ENCODE results near the gene WDCP.
A peak's percentile ranks its signal among the peaks of the same experiment; 100 is the strongest.
"Not testable (repeated sequence)": the region's sequence is repeated elsewhere in the genome, so short reads cannot be mapped to it uniquely, and the experiment has no call there.

Gene WDCP, protein sequence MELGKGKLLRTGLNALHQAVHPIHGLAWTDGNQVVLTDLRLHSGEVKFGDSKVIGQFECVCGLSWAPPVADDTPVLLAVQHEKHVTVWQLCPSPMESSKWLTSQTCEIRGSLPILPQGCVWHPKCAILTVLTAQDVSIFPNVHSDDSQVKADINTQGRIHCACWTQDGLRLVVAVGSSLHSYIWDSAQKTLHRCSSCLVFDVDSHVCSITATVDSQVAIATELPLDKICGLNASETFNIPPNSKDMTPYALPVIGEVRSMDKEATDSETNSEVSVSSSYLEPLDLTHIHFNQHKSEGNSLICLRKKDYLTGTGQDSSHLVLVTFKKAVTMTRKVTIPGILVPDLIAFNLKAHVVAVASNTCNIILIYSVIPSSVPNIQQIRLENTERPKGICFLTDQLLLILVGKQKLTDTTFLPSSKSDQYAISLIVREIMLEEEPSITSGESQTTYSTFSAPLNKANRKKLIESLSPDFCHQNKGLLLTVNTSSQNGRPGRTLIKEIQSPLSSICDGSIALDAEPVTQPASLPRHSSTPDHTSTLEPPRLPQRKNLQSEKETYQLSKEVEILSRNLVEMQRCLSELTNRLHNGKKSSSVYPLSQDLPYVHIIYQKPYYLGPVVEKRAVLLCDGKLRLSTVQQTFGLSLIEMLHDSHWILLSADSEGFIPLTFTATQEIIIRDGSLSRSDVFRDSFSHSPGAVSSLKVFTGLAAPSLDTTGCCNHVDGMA

DNA sequence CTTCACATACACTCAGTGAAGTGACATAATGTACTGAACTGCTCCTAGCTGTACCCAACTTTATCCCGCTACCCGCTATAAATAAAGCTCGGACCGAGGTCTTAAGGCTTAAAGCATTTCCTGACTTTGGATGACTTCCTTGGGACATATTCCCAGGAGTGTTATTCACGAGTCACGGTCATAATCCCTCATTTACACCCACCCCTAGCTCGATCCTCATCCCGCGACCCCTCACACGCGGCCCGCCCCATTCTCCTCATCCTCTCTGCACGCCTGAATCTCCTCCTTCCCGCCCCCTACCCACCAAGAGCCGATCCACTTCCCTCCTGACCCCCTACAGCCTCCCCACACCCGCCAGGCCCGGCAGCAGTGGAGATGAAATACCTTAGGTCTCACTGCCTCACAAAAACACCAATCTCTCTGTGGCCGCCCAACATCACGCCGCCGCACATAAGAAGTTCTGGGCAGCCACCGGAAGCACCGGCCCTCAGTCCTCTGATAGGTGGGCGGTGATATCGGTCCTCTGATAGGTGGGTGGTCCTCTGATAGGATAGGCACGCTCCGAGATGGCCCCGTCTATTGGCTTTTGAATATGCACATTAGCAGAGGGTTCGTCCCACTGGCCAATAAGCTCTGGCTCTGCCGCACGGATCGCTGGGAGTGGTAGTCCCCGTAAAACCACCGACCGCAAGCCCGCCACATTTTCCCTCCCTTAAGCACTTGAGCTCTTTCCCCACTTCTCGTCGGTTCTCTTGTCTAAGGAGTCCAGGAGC lies at the start of gene WDCP:
TSS of gene WDCP (minus strand) at position 462 of the 773 bp plus-strand sequence. CDS start 7,897 bp downstream, outside the sequence.
- ChIA-PET POLR2A (interaction anchor here (0.6 to 1.4 kb wide), 5 partner anchors 8 to 120 kb away, joined by 3 to 6 read pairs (median 3); partner anchors contain the start of genes ATAD2B and SF3B6), CTCF (interaction anchor here (1.0 to 1.8 kb wide), 6 partner anchors 12 to 222 kb away, joined by 4 to 9 read pairs (median 6); partner anchors contain the start of genes ATAD2B and TP53I3)
- DNase-seq (ENCODE audit: extremely low spot score): peak; percentile 93
- TF ChIP-seq, protein P1, sequence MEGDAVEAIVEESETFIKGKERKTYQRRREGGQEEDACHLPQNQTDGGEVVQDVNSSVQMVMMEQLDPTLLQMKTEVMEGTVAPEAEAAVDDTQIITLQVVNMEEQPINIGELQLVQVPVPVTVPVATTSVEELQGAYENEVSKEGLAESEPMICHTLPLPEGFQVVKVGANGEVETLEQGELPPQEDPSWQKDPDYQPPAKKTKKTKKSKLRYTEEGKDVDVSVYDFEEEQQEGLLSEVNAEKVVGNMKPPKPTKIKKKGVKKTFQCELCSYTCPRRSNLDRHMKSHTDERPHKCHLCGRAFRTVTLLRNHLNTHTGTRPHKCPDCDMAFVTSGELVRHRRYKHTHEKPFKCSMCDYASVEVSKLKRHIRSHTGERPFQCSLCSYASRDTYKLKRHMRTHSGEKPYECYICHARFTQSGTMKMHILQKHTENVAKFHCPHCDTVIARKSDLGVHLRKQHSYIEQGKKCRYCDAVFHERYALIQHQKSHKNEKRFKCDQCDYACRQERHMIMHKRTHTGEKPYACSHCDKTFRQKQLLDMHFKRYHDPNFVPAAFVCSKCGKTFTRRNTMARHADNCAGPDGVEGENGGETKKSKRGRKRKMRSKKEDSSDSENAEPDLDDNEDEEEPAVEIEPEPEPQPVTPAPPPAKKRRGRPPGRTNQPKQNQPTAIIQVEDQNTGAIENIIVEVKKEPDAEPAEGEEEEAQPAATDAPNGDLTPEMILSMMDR (IDR thresholded peaks at IDR 0.05; ENCODE audit: control extremely low read depth, extremely low read depth, low read depth, missing control alignments): no peak

DNA sequence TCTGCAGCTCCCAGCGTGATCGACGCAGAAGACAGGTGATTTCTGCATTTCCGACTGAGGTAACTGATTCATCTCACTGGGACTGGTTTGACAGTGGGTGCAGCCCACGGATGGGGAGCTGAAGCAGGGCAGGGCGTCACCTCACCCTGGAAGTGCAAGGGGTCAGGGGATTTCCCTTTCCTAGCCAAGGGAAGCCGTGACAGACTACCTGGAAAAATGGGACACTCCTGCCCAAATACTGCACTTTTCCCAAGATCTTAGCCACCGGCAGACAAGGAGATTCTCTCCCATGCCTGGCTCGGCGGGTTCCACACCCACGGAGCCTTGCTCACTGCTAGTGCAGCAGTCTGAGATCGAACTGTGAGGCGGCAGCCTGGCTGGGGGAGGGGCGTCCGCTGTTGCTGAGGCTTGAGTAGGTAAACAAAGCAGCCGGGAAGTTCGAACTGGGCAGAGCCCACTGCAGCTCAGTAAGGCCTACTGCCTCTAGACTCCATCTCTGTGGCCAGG lies 48.0 kb upstream of the WDCP start:
- CTCF ChIA-PET: interaction anchor here (2.6 kb wide), 1 partner anchor 11 kb away, joined by 20 read pairs; the partner anchor contains the start of gene TP53I3
- POLR2A ChIA-PET; DNase-seq (ENCODE audit: extremely low spot score): not testable (repeated sequence)

DNA sequence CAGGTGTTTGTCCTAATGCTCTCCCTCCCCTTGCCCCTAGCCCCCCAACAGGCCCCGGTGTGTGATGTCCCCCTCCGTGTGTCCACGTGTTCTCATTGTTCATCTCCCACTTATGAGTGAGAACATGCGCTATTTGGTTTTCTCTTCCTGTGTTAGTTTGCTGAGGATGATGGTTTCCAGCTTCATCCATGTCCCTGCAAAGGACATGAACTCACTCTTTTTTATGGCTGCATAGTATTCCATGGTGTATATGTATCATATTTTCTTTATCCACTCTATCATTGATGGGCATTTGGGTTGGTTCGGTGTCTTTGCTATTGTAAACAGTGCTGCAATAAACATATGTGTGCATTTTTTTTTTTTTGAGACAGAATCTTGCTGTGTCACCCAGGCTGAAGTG lies 46.1 kb upstream of the WDCP start:
- CTCF ChIA-PET: interaction anchor here (0.9 to 2.8 kb wide), 2 partner anchors 9 to 17 kb away, joined by 4 to 6 read pairs; partner anchors contain the start of gene TP53I3
- DNase-seq (ENCODE audit: extremely low spot score); POLR2A ChIA-PET: not testable (repeated sequence)

DNA sequence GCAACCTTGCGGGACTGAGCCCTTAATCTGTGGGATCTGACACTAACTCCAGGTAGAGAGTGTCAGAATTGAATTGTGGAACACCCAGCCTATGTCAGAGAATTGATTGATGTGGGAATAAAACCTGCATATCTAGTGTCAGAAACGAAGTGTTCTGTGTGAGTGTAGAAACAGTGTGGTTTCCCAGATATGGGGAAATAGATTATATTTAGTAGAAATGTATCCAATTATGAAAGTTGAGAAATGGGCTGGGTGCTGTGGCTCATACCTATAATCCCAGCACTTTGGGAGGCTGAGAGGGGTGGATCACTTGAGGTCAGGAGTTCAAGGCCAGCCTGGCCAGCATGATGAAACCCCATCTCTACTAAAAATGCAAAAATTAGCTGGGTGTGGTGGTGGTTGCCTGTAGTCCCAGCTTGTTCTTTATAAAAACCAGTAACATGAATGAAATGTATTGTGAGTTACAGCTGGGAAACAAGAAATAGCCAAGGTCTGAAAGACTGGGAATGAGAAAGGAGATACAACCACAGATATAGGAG lies 41.7 kb upstream of the WDCP start:
- CTCF ChIA-PET: interaction anchor here (1.0 to 1.4 kb wide), 2 partner anchors 16 to 75 kb away, joined by 3 to 4 read pairs; no protein-coding TSS in a partner anchor
- no peak for DNase-seq (ENCODE audit: extremely low spot score)
- POLR2A ChIA-PET: no interaction called here
- TF ChIP-seq, protein P1 (IDR thresholded peaks at IDR 0.05; ENCODE audit: control extremely low read depth, extremely low read depth, low read depth, missing control alignments): no peak

DNA sequence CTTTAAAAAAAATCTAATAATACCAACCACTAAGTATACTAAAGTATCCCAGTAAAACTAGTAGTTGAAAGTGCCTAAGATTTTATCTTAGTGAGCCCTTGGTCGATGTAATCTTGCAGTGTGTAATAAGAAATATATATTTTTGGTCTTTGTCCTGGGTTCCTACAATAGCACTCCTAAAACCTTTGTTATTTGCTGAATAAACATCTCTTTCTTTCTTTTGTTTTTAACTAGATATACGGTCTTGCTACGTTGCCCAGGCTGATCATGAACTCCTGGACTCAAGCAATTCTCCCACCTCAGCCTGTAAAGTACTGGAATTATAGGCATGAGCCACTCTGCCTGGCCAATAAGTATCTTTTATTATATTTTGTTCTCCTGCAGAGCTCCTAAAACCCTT lies 39.8 kb upstream of the WDCP start:
- TF ChIP-seq, protein P1 (IDR thresholded peaks at IDR 0.05; ENCODE audit: control extremely low read depth, extremely low read depth, low read depth, missing control alignments): no peak
- CTCF ChIA-PET: interaction anchor here (1.0 kb wide), 1 partner anchor 8 kb away, joined by 3 read pairs; no protein-coding TSS in a partner anchor
- DNase-seq (ENCODE audit: extremely low spot score): no peak
- POLR2A ChIA-PET: no interaction called here

DNA sequence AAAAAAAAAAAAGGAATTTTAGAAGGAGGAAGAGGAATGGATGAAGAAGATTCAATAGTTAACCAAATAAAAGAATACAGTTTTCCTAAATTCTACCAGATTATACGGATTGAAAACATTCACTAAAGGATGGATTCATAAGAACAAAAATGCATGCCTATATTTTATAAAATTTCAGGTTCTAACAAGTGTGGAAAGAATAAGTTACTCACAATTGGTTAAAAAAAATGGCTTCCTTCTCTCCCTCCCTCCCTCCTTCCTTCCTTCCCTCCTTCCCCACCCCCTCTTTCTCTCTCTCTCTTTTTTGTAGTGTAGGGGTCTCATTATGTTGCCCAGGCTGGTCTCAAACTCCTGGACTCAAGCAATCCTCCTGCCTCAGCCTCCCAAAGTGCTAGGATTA lies 39.0 kb upstream of the WDCP start:
- TF ChIP-seq, protein P1 (IDR thresholded peaks at IDR 0.05; ENCODE audit: control extremely low read depth, extremely low read depth, low read depth, missing control alignments): no peak
- DNase-seq (ENCODE audit: extremely low spot score): no peak
- CTCF ChIA-PET: interaction anchor here (1.0 kb wide), 1 partner anchor 8 kb away, joined by 3 read pairs; no protein-coding TSS in a partner anchor
- POLR2A ChIA-PET: no interaction called here

DNA sequence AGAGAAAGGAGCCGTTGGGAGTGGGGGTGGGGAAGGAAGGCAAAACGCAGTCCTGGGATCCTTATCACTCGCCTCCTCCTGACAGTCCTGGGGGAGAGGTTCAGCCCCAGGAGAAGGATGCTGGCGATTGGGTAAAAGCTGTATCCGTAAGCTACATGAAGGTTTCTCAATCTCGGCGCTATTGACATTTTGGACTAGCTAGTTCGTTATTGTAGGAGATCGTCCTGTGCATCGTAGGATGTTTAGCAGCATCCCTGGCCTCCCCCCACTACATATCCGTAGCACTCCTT lies 38.0 kb upstream of the WDCP start:
- TF ChIP-seq, protein P1 (IDR thresholded peaks at IDR 0.05; ENCODE audit: control extremely low read depth, extremely low read depth, low read depth, missing control alignments): no peak
- DNase-seq (ENCODE audit: extremely low spot score): no peak
- ChIA-PET POLR2A (no interaction called here), CTCF (interaction anchor here (0.8 to 5.3 kb wide), 28 partner anchors 9 to 383 kb away, joined by 3 to 91 read pairs (median 7); partner anchors contain the start of genes ATAD2B, SF3B6 and WDCP)
